GM23248 (cell line): Measurements from ENCODE around the gene LDLRAD3.

ENCODE experiments used
- EZH2 ChIP-seq: fragments of 200-600 bp; sonication (generic); IDR thresholded peaks from 2 replicates; pipeline ENCODE4 v1.6.1; 2018; ENCODE audit warnings: antibody characterized with exemption, mild to moderate bottlenecking; ENCODE audit not compliant: insufficient read depth, poor library complexity, severe bottlenecking
- EZH2phosphoT487 ChIP-seq: fragments of 200-600 bp; sonication (generic); IDR thresholded peaks from 2 replicates; pipeline ENCODE4 v1.6.1; 2018; ENCODE audit warnings: antibody characterized with exemption, moderate library complexity, mild to moderate bottlenecking, low read depth; ENCODE audit not compliant: insufficient read depth

GRCh38 chr11:36088266-36088972 is 144.6 kb downstream of the LDLRAD3 start:
- TF ChIP-seq EZH2, result no peak
- no peak for TF ChIP-seq EZH2phosphoT487
